K562 (cell line): ENCODE data around the gene NT5DC4. TPM values are rescaled to one million over a fixed set of nuclear protein-coding genes. Genes with fewer than 3 reads are reported as not detected.

Experiments
- CLOCK ChIP-seq: fragments of 250-450 bp; sonication (Bioruptor Pico); IDR thresholded peaks from 2 replicates; pipeline ENCODE4 v1.4.0; 2020; ENCODE audit warnings: mild to moderate bottlenecking, moderate library complexity, borderline replicate concordance
- CTBP1 ChIP-seq: fragments of 450-650 bp; IDR thresholded peaks from 2 replicates; pipeline ENCODE4 v1.6.1; 2016; ENCODE audit warnings: borderline replicate concordance
- DEAF1 ChIP-seq: fragments of 450-650 bp; formaldehyde crosslinking; IDR thresholded peaks from 2 replicates; pipeline ENCODE4 v1.4.0; 2020; ENCODE audit warnings: mild to moderate bottlenecking, moderate library complexity
- EWSR1 ChIP-seq: fragments of 450-650 bp; IDR thresholded peaks from 2 replicates; pipeline ENCODE4 v1.6.1; 2018; ENCODE audit warnings: borderline replicate concordance, mild to moderate bottlenecking, low read depth, moderate library complexity; ENCODE audit not compliant: partially characterized antibody
- GABPB1 ChIP-seq: sonication (generic); formaldehyde crosslinking; IDR thresholded peaks from 2 replicates; pipeline ENCODE4 v1.8.0; 2022; ENCODE audit warnings: mild to moderate bottlenecking, missing genetic modification reagents
- GTF2A2 ChIP-seq: IDR thresholded peaks from 2 replicates; pipeline ENCODE4 v1.6.1; 2016; ENCODE audit warnings: mild to moderate bottlenecking, missing genetic modification characterization, missing compliant biosample characterization
- PHB ChIP-seq: fragments of 250-450 bp; sonication (Bioruptor Pico); IDR thresholded peaks from 2 replicates; pipeline ENCODE4 v1.5.0; 2021
- TAF7 ChIP-seq: fragments of 450-650 bp; IDR thresholded peaks from 2 replicates; pipeline ENCODE4 v1.6.1; 2016; ENCODE audit warnings: missing genetic modification characterization, missing compliant biosample characterization
- TCF7 ChIP-seq: sonication (generic); IDR thresholded peaks from 2 replicates; pipeline ENCODE4 v1.6.1; 2016; ENCODE audit warnings: antibody characterized with exemption, borderline replicate concordance
- ZNF830 ChIP-seq: fragments of 250-450 bp; sonication (Bioruptor Pico); IDR thresholded peaks from 2 replicates; pipeline ENCODE4 v1.5.0; 2021; ENCODE audit warnings: mild to moderate bottlenecking
- polyA plus RNA-seq, 8 experiments: library from polyadenylated mRNA; depleted of rRNA in 4 of 8; stranded (reverse) in 5 of 8; unstranded in 3 of 8; fragments of >200 nt; fragmentation: Nextera tagmentation in 2 of 8; fragmentation: Illumina TruSeq in 1 of 8; extraction: Ambion mirVana in 2 of 8; extraction: Trizol in 1 of 8; gene quantifications; 2 replicates each; pipeline versions ENCODE4 v1.2.1 to v1.2.3, GENCODE V29; 2011 to 2014; ENCODE audit warnings: inconsistent platforms in 1 of 8, missing spikeins in 1 of 8
- total RNA-seq, 7 experiments: library from RNA; depleted of rRNA in 6 of 7; stranded (reverse); fragments of >200 nt in 6 of 7; fragmentation: Illumina TruSeq in 2 of 7; extraction: Trizol in 2 of 7; gene quantifications; 2 replicates each; pipeline versions ENCODE4 v1.2.1 to v1.2.3, GENCODE V29; 2011 to 2021; ENCODE audit warnings: low replicate concordance in 1 of 7
- TF ChIP-seq, protein P1 (sequence below): fragments of 250-450 bp; sonication (Bioruptor Pico); IDR thresholded peaks from 2 replicates; pipeline ENCODE4 v1.5.0; 2021; ENCODE audit warnings: mild to moderate bottlenecking, borderline replicate concordance
- TF ChIP-seq, protein P2 (sequence below): fragments of 450-650 bp; IDR thresholded peaks from 2 replicates; pipeline ENCODE4 v1.7.1; 2018; ENCODE audit warnings: mild to moderate bottlenecking, low read depth; ENCODE audit not compliant: partially characterized antibody
- TF ChIP-seq, protein P3 (sequence below): fragments of 450-650 bp; IDR thresholded peaks from 2 replicates; pipeline ENCODE4 v1.6.1; 2016
- TF ChIP-seq, protein P4 (sequence below): sonication (generic); formaldehyde crosslinking; IDR thresholded peaks from 2 replicates; pipeline ENCODE4 v1.8.1; 2023; ENCODE audit warnings: mild to moderate bottlenecking, missing genetic modification reagents

Gene NT5DC4
- total and polyA plus RNA-seq, 9 of the 15 experiments (the other 6 are each of a cell fraction or from before 2014, with no cell fraction given), result 0.44 to 6.9 (median 2.5) TPM

DNA sequence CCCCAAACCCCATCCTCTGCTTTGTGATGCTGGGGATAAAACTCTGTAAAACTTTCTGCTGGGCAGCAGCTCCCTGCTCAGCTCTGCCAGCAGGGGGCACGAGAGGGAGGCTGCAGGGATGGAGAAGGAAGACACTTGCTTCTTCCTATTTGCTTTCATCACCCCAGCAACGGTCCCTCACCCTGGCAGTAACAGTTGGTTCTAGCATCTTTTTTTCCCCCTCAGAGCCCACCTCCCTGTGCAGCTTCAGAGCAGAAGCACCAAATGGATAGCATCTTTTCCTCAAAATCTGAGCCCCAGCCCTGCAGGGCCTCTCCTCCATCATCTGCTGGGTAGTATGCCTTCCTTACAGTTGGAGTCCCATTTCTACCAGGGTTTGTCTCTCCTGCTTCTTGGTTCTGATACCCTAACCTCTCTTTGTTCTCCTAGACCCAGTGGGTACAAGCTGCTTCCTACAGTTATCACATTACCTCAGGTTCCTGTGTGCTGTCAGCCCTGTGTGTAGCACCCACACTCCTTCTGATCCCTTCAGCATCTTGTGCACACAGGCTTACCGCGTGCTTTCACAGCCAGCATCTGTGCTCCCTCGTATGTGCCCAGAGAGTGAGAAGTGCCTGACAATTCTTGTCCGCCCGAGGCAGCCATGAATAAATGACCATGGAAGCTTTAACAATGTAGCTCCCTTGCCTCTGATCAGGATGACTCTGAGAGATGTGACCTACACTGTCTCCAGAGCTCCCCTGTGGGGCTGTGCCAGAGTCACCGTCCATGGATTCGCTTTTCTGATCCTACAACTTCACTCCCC lies 29.1 kb downstream of the NT5DC4 start (continued):
- TF ChIP-seq, protein P1, sequence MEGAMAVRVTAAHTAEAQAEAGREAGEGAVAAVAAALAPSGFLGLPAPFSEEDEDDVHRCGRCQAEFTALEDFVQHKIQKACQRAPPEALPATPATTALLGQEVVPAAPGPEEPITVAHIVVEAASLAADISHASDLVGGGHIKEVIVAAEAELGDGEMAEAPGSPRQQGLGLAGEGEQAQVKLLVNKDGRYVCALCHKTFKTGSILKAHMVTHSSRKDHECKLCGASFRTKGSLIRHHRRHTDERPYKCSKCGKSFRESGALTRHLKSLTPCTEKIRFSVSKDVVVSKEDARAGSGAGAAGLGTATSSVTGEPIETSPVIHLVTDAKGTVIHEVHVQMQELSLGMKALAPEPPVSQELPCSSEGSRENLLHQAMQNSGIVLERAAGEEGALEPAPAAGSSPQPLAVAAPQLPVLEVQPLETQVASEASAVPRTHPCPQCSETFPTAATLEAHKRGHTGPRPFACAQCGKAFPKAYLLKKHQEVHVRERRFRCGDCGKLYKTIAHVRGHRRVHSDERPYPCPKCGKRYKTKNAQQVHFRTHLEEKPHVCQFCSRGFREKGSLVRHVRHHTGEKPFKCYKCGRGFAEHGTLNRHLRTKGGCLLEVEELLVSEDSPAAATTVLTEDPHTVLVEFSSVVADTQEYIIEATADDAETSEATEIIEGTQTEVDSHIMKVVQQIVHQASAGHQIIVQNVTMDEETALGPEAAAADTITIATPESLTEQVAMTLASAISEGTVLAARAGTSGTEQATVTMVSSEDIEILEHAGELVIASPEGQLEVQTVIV (CRISPR knock-in tag), result no peak
- TF ChIP-seq, protein P2, sequence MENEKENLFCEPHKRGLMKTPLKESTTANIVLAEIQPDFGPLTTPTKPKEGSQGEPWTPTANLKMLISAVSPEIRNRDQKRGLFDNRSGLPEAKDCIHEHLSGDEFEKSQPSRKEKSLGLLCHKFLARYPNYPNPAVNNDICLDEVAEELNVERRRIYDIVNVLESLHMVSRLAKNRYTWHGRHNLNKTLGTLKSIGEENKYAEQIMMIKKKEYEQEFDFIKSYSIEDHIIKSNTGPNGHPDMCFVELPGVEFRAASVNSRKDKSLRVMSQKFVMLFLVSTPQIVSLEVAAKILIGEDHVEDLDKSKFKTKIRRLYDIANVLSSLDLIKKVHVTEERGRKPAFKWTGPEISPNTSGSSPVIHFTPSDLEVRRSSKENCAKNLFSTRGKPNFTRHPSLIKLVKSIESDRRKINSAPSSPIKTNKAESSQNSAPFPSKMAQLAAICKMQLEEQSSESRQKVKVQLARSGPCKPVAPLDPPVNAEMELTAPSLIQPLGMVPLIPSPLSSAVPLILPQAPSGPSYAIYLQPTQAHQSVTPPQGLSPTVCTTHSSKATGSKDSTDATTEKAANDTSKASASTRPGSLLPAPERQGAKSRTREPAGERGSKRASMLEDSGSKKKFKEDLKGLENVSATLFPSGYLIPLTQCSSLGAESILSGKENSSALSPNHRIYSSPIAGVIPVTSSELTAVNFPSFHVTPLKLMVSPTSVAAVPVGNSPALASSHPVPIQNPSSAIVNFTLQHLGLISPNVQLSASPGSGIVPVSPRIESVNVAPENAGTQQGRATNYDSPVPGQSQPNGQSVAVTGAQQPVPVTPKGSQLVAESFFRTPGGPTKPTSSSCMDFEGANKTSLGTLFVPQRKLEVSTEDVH, result no peak
- TF ChIP-seq DEAF1 (peak; percentile 89), GABPB1 (CRISPR knock-in tag) (no peak), GTF2A2 (tag) (no peak), TCF7 (no peak), ZNF830 (CRISPR knock-in tag) (no peak), CLOCK (CRISPR knock-in tag) (no peak), TAF7 (no peak), PHB (CRISPR knock-in tag) (no peak), CTBP1 (peak; percentile 87), EWSR1 (no peak)
- TF ChIP-seq, protein P3, sequence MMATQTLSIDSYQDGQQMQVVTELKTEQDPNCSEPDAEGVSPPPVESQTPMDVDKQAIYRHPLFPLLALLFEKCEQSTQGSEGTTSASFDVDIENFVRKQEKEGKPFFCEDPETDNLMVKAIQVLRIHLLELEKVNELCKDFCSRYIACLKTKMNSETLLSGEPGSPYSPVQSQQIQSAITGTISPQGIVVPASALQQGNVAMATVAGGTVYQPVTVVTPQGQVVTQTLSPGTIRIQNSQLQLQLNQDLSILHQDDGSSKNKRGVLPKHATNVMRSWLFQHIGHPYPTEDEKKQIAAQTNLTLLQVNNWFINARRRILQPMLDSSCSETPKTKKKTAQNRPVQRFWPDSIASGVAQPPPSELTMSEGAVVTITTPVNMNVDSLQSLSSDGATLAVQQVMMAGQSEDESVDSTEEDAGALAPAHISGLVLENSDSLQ, result no peak
- TF ChIP-seq, protein P4, sequence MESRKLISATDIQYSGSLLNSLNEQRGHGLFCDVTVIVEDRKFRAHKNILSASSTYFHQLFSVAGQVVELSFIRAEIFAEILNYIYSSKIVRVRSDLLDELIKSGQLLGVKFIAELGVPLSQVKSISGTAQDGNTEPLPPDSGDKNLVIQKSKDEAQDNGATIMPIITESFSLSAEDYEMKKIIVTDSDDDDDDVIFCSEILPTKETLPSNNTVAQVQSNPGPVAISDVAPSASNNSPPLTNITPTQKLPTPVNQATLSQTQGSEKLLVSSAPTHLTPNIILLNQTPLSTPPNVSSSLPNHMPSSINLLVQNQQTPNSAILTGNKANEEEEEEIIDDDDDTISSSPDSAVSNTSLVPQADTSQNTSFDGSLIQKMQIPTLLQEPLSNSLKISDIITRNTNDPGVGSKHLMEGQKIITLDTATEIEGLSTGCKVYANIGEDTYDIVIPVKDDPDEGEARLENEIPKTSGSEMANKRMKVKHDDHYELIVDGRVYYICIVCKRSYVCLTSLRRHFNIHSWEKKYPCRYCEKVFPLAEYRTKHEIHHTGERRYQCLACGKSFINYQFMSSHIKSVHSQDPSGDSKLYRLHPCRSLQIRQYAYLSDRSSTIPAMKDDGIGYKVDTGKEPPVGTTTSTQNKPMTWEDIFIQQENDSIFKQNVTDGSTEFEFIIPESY, result 0 out of 2 replicates have a peak, but pooled peaks have one; percentile 57
